B cell (primary cell): ENCODE measurements around the gene KIF25. TPM values are rescaled to one million over a fixed set of nuclear protein-coding genes. Genes with fewer than 3 reads are reported as not detected.

ENCODE experiments used
- ATAC-seq: fragments of 200-7000 bp; cut with Tn5 transposase; one replicate; pipeline ENCODE4 v1.10.0; 2021; ENCODE audit warnings: low read depth, mild to moderate bottlenecking, moderate number of reproducible peaks, moderate library complexity
- CTCF ChIA-PET: fragments of 350-600 bp; sonication (Branson Sonifier 250); formaldehyde crosslinking; loops from one replicate; lab custom pipeline; 2021; ENCODE audit warnings: antibody characterized with exemption, inconsistent platforms; lab: Charles Lee
- POLR2A ChIA-PET: fragments of 350-600 bp; sonication (Branson Sonifier 250); formaldehyde crosslinking; loops from one replicate; lab custom pipeline; 2021; ENCODE audit warnings: antibody characterized with exemption; lab: Charles Lee
- DNase-seq: peaks from one replicate; pipeline ENCODE4 v3.0.0; 2013
- H2AFZ ChIP-seq: 2 replicates; pipeline ENCODE4 v1.6.1; 2012; ENCODE audit warnings: mild to moderate bottlenecking, low read depth, low read length; ENCODE audit not compliant: insufficient read depth, poor library complexity, severe bottlenecking
- H3K27ac ChIP-seq, 2 donors: 1 replicate in 1 of 2; 2 replicates in 1 of 2; pipeline ENCODE4 v1.5.1; 2012 to 2013; ENCODE audit warnings: low read length in 2 of 2, mild to moderate bottlenecking in 2 of 2, moderate library complexity in 1 of 2
- H3K27me3 ChIP-seq, 4 experiments: fragments of 200-600 bp in 1 of 4; sonication (generic) in 1 of 4; replicated peaks in 1 of 4; 1 replicate in 2 of 4; 2 replicates in 2 of 4; pipeline versions ENCODE4 v1.6.1 to v1.7.0; 2013 to 2016; ENCODE audit warnings: low read length in 3 of 4, mild to moderate bottlenecking in 2 of 4, mixed read lengths in 1 of 4, moderate library complexity in 1 of 4; ENCODE audit not compliant: insufficient read depth in 4 of 4, control insufficient read depth in 3 of 4; ENCODE audit errors: control extremely low read depth in 1 of 4
- H3K36me3 ChIP-seq, 2 experiments: replicated peaks in 1 of 2; 1 replicate in 1 of 2; 2 replicates in 1 of 2; pipeline versions ENCODE4 v1.6.1 to v1.7.1; 2013; ENCODE audit warnings: low read length in 1 of 2; ENCODE audit not compliant: insufficient read depth in 2 of 2, control insufficient read depth in 1 of 2; ENCODE audit errors: control extremely low read depth in 1 of 2, extremely low read depth in 1 of 2
- H3K4me1 ChIP-seq, 2 donors: fragments of 200-600 bp in 1 of 2; sonication (generic) in 1 of 2; 1 replicate in 1 of 2; 2 replicates in 1 of 2; pipeline versions ENCODE4 v1.5.1 to v1.6.1; 2013 to 2017; ENCODE audit warnings: low read length in 2 of 2; ENCODE audit not compliant: control insufficient read depth in 2 of 2, insufficient read depth in 2 of 2
- H3K4me2 ChIP-seq: replicated peaks from 2 replicates; pipeline ENCODE3; 2012; ENCODE audit warnings: mild to moderate bottlenecking, low read depth, low read length; ENCODE audit not compliant: poor library complexity, severe bottlenecking
- H3K4me3 ChIP-seq, 5 experiments: fragments of 200-600 bp in 1 of 5; sonication (generic) in 1 of 5; 1 replicate in 3 of 5; 2 replicates in 2 of 5; pipeline versions ENCODE4 v1.5.1 to v1.7.0; 2011 to 2016; ENCODE audit warnings: low read length in 4 of 5, mild to moderate bottlenecking in 4 of 5, low read depth in 2 of 5, control low read depth in 1 of 5, moderate library complexity in 1 of 5; ENCODE audit not compliant: insufficient read depth in 1 of 5; ENCODE audit errors: control extremely low read depth in 1 of 5, extremely low read depth in 1 of 5
- H3K79me2 ChIP-seq: fragments of 200-600 bp; sonication (generic); one replicate; pipeline ENCODE4 v1.6.0; 2016; ENCODE audit warnings: low read length; ENCODE audit not compliant: control insufficient read depth, insufficient read depth
- H3K9ac ChIP-seq: fragments of 200-600 bp; sonication (generic); 2 replicates; pipeline ENCODE4 v1.6.1; 2017; ENCODE audit warnings: mild to moderate bottlenecking, low read length, moderate library complexity
- H3K9me3 ChIP-seq, 3 donors: one replicate each; pipeline versions ENCODE4 v1.6.1 to v1.7.1; 2013; ENCODE audit warnings: low read length in 2 of 3; ENCODE audit not compliant: control insufficient read depth in 2 of 3, insufficient read depth in 1 of 3; ENCODE audit errors: control extremely low read depth in 1 of 3
- H4K20me1 ChIP-seq: 2 replicates; pipeline ENCODE4 v1.6.0; 2012; ENCODE audit warnings: mild to moderate bottlenecking, low read length; ENCODE audit not compliant: insufficient read depth, control insufficient read depth, poor library complexity, severe bottlenecking
- H3K27ac Mint-ChIP-seq: one replicate; pipeline ENCODE4 v1.8.0; 2021; ENCODE audit warnings: mixed read lengths
- H3K27me3 Mint-ChIP-seq: one replicate; pipeline ENCODE4 v1.8.0; 2021; ENCODE audit warnings: mixed read lengths
- H3K4me1 Mint-ChIP-seq: one replicate; pipeline ENCODE4 v1.8.0; 2021; ENCODE audit warnings: mixed read lengths
- H3K4me3 Mint-ChIP-seq: one replicate; pipeline ENCODE4 v1.8.0; 2021; ENCODE audit warnings: mixed read lengths
- H3K9me3 Mint-ChIP-seq: one replicate; pipeline ENCODE4 v1.8.0; 2022; ENCODE audit warnings: mixed read lengths; ENCODE audit not compliant: insufficient read depth
- CTCF ChIP-seq: fragments of 200-600 bp; IDR thresholded peaks from one replicate; pipeline ENCODE4 v1.8.0; 2022; ENCODE audit warnings: antibody characterized with exemption, mild to moderate bottlenecking
- EZH2 ChIP-seq: IDR thresholded peaks from 2 replicates; pipeline ENCODE4 v1.6.1; 2012; ENCODE audit warnings: borderline replicate concordance, low read depth, mild to moderate bottlenecking, moderate library complexity, low read length; ENCODE audit not compliant: insufficient read depth, poor library complexity, severe bottlenecking
- WGBS: methylation state at CpG from one replicate; pipeline ENCODE4 v1.1.5; 2013; ENCODE audit warnings: missing lambda C conversion rate; ENCODE audit not compliant: insufficient coverage; 5-methylcytosine and 5-hydroxymethylcytosine counted together
- intact Hi-C: fragments of 100-400 bp; cut with micrococcal nuclease; formaldehyde crosslinking; loops from one replicate; pipeline ENCODE4 v1.10.0; 2022
- polyA plus RNA-seq: library from polyadenylated mRNA; depleted of rRNA; stranded (reverse); fragments of >200 nt; gene quantifications from 2 replicates; pipeline ENCODE4 v1.2.3, GENCODE V29; 2012
- total RNA-seq, 2 donors: library from RNA; stranded (reverse); fragments of 120-200 nt in 1 of 2; gene quantifications; 1 replicate in 1 of 2; 2 replicates in 1 of 2; pipeline versions ENCODE4 v1.2.3 to v1.2.4, GENCODE V29; 2013 to 2022

KIF25 gene
- total and polyA plus RNA-seq, 2 donors (not counting 1 experiment from before 2014, with no cell fraction given), result not detected

GRCh38 chr6:167948716-167949115 lies 48.8 kb upstream of the KIF25 start:
- no peaks in the 10 kb centered on the region for H3K79me2 ChIP-seq
- H3K9me3 Mint-ChIP-seq, result no peaks in the 10 kb centered on the region
- no peak overlapping the region for H3K27ac ChIP-seq
- TF ChIP-seq EZH2, result no peak
- no peak for TF ChIP-seq CTCF
- intact Hi-C loops, result no loop called here
- no peaks in the 10 kb centered on the region for H3K27me3 ChIP-seq
- no peak overlapping the region for H3K27ac Mint-ChIP-seq
- ChIA-PET POLR2A (no interaction called here), CTCF (no interaction called here)
- ATAC-seq (no peak), DNase-seq (no peak)
- H3K27me3 Mint-ChIP-seq, result no peaks in the 10 kb centered on the region
- no peaks in the 10 kb centered on the region for H4K20me1 ChIP-seq
- H3K4me1 ChIP-seq, result no peaks in the 10 kb centered on the region
- H3K4me3 Mint-ChIP-seq, result no peak overlapping the region
- no peak overlapping the region for H3K4me3 ChIP-seq
- no peaks in the 10 kb centered on the region for H3K4me1 Mint-ChIP-seq
- H3K9ac ChIP-seq, result no peak overlapping the region
- no peak overlapping the region for H3K4me2 ChIP-seq
- peaks cover 0 to 3% of the 10 kb centered on the region in 2 experiments for H3K36me3 ChIP-seq
- WGBS, result 100% methylated on average over 4 of the region's 4 CpGs
- H2AFZ ChIP-seq, result no peak overlapping the region
- H3K9me3 ChIP-seq, result no peaks in the 10 kb centered on the region

- Mint-ChIP-seq H3K4me3 (no peak overlapping the region), H3K27me3 (no peaks in the 10 kb centered on the region), H3K9me3 (no peaks in the 10 kb centered on the region), H3K4me1 (no peaks in the 10 kb centered on the region), H3K27ac (no peak overlapping the region)
- no peaks in the 10 kb centered on the region for H3K36me3 ChIP-seq
- no peak overlapping the region for H3K4me3 ChIP-seq
- CTCF ChIA-PET, result no interaction called here
- no peaks in the 10 kb centered on the region for H4K20me1 ChIP-seq
- no peaks in the 10 kb centered on the region for H3K79me2 ChIP-seq
- DNase-seq (no peak), ATAC-seq (no peak)
- H2AFZ ChIP-seq, result no peak overlapping the region
- intact Hi-C loops, result no loop called here
- H3K9ac ChIP-seq, result no peak overlapping the region
- H3K9me3 ChIP-seq, result no peaks in the 10 kb centered on the region
- POLR2A ChIA-PET, result no interaction called here
- H3K4me1 ChIP-seq, result no peaks in the 10 kb centered on the region
- H3K4me2 ChIP-seq, result no peak overlapping the region
- no peak for TF ChIP-seq CTCF
- H3K27ac ChIP-seq, result no peak overlapping the region
- 99% methylated on average over 7 of the region's 7 CpGs for WGBS
- H3K27me3 ChIP-seq, result no peaks in the 10 kb centered on the region
These were observed 48.3 kb upstream of the KIF25 start for GRCh38 chr6:167949121-167949684.
